DND-41 (cell line): ENCODE measurements around the gene SCARF1.

Experiments
- ATAC-seq: fragments of 200-7000 bp; cut with Tn5 transposase; 3 replicates; pipeline ENCODE4 v1.9.1; 2021; ENCODE audit warnings: low read depth; ENCODE audit not compliant: insufficient read depth
- DNase-seq: peaks from one replicate; pipeline ENCODE4 v3.0.0-alpha.2; 2020
- H2AFZ ChIP-seq: 2 replicates; pipeline ENCODE4 v1.6.0; 2012; ENCODE audit warnings: low read depth, low read length
- H3K27ac ChIP-seq: 2 replicates; pipeline ENCODE4 v1.5.1; 2012; ENCODE audit warnings: low read length, inconsistent platforms
- H3K27me3 ChIP-seq: fragments of 200-600 bp; sonication (generic); 2 replicates; pipeline ENCODE4 v1.6.0; 2012; ENCODE audit warnings: low read length, mild to moderate bottlenecking, inconsistent platforms; ENCODE audit not compliant: insufficient read depth, poor library complexity
- H3K36me3 ChIP-seq: 2 replicates; pipeline ENCODE4 v1.5.1; 2012; ENCODE audit warnings: low read length, inconsistent platforms; ENCODE audit not compliant: insufficient read depth
- H3K4me1 ChIP-seq: 2 replicates; pipeline ENCODE4 v1.5.1; 2012; ENCODE audit warnings: mild to moderate bottlenecking, low read length; ENCODE audit not compliant: insufficient read depth
- H3K4me2 ChIP-seq: 2 replicates; pipeline ENCODE4 v1.6.0; 2012; ENCODE audit warnings: mild to moderate bottlenecking, moderate library complexity, low read length, inconsistent platforms; ENCODE audit not compliant: insufficient read depth
- H3K4me3 ChIP-seq, 2 experiments: fragments of 200-600 bp in 1 of 2; shearing (Covaris generic) in 1 of 2; 2 replicates each; pipeline ENCODE4 v1.5.1; 2012 to 2016; ENCODE audit warnings: inconsistent platforms in 2 of 2, low read length in 2 of 2, mild to moderate bottlenecking in 2 of 2, low read depth in 1 of 2, moderate library complexity in 1 of 2
- H3K79me2 ChIP-seq: 2 replicates; pipeline ENCODE4 v1.6.0; 2012; ENCODE audit warnings: low read length, inconsistent platforms; ENCODE audit not compliant: insufficient read depth
- H3K9ac ChIP-seq: 2 replicates; pipeline ENCODE4 v1.6.0; 2012; ENCODE audit warnings: low read depth, mild to moderate bottlenecking, inconsistent platforms, low read length, moderate library complexity
- H3K9me3 ChIP-seq: 2 replicates; pipeline ENCODE4 v1.5.1; 2012; ENCODE audit warnings: low read length, moderate library complexity, mild to moderate bottlenecking, inconsistent platforms; ENCODE audit not compliant: insufficient read depth, severe bottlenecking
- H4K20me1 ChIP-seq: 2 replicates; pipeline ENCODE4 v1.6.0; 2012; ENCODE audit warnings: low read length; ENCODE audit not compliant: insufficient read depth
- EZH2 ChIP-seq: IDR thresholded peaks from 3 replicates; pipeline ENCODE4 v1.6.1; 2012; ENCODE audit warnings: borderline replicate concordance, low read depth, mild to moderate bottlenecking, moderate library complexity, low read length, inconsistent platforms; ENCODE audit not compliant: severe bottlenecking
- TF ChIP-seq, protein P1 (sequence below): IDR thresholded peaks from 2 replicates; pipeline ENCODE4 v1.5.1; 2012; ENCODE audit warnings: borderline replicate concordance, low read length, moderate library complexity, mild to moderate bottlenecking; ENCODE audit not compliant: poor library complexity, severe bottlenecking; ENCODE audit errors: extremely low read depth

Gene SCARF1

DNA sequence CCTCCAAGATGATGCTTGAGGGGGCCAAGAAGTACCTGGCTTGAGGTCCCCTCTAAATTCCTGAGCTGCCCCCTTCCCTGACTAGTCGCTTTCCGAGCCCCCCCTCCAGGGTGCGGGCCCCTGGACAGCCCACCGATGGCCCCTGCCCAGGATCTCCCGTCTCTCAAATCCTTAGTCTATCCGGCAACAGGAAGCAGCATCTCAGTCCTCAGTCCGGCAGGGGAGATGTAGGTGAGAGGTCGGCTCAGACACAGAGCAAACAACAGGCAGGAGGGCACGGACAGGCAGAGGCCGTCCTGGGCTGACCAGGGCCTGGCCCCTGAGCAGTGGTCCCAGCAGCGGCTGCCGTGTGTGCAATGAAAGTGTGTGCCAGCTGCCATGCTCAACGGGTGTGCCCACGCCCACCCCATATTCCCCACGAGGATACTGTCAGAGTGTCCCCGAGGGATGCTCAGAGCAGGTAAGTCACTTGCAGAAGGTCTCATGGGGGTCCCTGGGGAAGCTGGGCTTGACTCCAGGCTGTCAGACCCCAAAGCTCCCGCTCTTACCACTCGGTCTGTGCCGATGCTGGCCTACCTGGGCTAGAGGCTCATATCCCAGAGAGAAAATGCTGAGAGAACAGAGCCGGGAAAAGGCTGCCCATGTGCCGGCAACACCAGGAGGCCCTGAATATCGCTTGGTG, 24.1 kb downstream of the SCARF1 start:
- H2AFZ ChIP-seq: no peak overlapping the region
- H3K4me2 ChIP-seq: no peak overlapping the region
- ATAC-seq: no peak
- H3K79me2 ChIP-seq: peaks cover 52% of the 10 kb centered on the region
- peak overlapping the region; percentile 35 for H3K27ac ChIP-seq
- no peaks in the 10 kb centered on the region for H3K27me3 ChIP-seq
- no peak overlapping the region for H3K9ac ChIP-seq
- no peak overlapping the region for H3K4me3 ChIP-seq
- peaks cover 16% of the 10 kb centered on the region for H3K4me1 ChIP-seq
- TF ChIP-seq EZH2: no peak
- TF ChIP-seq, protein P1, sequence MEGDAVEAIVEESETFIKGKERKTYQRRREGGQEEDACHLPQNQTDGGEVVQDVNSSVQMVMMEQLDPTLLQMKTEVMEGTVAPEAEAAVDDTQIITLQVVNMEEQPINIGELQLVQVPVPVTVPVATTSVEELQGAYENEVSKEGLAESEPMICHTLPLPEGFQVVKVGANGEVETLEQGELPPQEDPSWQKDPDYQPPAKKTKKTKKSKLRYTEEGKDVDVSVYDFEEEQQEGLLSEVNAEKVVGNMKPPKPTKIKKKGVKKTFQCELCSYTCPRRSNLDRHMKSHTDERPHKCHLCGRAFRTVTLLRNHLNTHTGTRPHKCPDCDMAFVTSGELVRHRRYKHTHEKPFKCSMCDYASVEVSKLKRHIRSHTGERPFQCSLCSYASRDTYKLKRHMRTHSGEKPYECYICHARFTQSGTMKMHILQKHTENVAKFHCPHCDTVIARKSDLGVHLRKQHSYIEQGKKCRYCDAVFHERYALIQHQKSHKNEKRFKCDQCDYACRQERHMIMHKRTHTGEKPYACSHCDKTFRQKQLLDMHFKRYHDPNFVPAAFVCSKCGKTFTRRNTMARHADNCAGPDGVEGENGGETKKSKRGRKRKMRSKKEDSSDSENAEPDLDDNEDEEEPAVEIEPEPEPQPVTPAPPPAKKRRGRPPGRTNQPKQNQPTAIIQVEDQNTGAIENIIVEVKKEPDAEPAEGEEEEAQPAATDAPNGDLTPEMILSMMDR: no peak
- DNase-seq: no peak
- H3K36me3 ChIP-seq: peaks cover 61% of the 10 kb centered on the region
- H3K9me3 ChIP-seq: no peaks in the 10 kb centered on the region
- no peaks in the 10 kb centered on the region for H4K20me1 ChIP-seq

DNA sequence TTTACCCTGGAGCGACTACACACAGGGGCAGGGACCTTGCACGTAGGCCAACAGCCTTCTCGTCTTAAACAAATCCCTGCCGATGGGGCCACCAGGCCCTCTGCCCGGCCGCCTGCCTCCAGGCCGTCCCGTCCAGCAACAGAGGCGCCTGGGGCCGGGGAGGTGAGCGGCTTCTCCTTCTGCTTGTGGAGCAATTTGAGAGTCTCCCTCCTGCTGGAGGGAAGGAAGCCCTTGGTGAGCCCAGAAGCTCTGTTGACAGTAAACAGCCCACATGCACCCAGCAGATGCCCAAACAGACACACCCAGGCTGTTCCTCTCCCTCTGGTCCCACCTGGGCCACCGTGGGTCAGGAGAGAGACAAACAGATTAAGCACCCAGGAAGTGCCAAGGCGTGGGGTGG, 25.0 kb downstream of the SCARF1 start:
- Histone ChIP-seq H3K79me2 (peaks cover 43% of the 10 kb centered on the region), H3K4me2 (no peak overlapping the region), H4K20me1 (no peaks in the 10 kb centered on the region), H3K4me1 (peaks cover 7% of the 10 kb centered on the region; the same call in 1 of the 2 replicates), H3K27me3 (no peaks in the 10 kb centered on the region), H3K4me3 (no peak overlapping the region), H3K9ac (no peak overlapping the region), H2AFZ (no peak overlapping the region), H3K9me3 (no peaks in the 10 kb centered on the region), H3K27ac (peak overlapping the region; percentile 35), H3K36me3 (peaks cover 62% of the 10 kb centered on the region)
- ATAC-seq: no peak
- TF ChIP-seq EZH2: no peak
- TF ChIP-seq, protein P1: no peak
- DNase-seq: no peak

DNA sequence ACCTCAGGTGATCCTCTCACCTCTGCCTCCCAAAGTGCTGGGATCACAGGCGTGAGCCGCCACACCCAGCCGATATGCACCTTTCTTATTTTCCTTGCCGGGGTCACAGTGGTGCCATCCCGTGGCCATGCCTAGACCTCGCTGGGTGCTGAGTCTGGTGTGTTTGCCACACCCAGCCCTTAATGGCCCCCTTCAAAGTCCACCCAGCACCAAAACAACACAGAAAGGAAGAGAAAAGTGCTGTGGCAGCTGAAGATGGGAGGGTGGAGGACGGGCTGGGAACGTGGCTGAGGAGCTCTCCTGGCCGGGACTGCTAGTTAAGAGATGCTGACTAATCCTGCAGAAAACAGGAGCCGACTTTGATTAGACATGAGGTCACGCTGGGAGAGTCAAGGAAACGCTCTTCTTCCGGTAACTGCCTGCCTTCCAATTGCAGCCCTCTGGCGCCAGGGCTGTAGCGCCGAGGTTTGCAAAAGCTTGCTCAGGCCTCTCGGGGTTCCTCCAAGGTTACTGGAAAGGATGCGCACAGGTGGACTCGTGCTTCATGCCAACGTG, 27.8 kb downstream of the SCARF1 start:
- H3K4me2 ChIP-seq: no peak overlapping the region
- no peaks in the 10 kb centered on the region for H3K4me1 ChIP-seq

DNA sequence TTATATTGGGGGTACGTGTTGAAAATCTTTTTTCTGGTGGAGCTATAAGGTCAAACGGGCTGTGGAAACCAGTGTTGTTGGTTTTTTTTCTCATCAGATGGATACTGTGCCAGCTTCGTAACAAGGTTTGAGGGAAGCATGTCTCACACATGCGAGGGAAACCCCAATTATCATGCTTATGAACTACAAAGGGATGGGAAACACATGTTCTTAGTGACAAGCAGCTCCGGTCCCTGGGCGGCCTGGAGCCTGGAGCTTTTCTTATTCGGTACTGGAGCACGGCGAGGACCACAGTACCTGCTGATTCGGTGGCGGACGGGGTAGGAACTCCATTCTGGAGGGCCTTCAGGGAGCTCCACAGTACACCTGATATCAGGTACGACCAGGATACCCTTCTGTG, 29.4 kb downstream of the SCARF1 start:
- Histone ChIP-seq H3K4me1 (no peaks in the 10 kb centered on the region), H3K9me3 (no peaks in the 10 kb centered on the region), H3K79me2 (peaks cover 17% of the 10 kb centered on the region), H2AFZ (no peak overlapping the region), H4K20me1 (no peaks in the 10 kb centered on the region), H3K27me3 (no peaks in the 10 kb centered on the region), H3K9ac (no peak overlapping the region), H3K4me2 (no peak overlapping the region), H3K36me3 (peaks cover 77% of the 10 kb centered on the region), H3K27ac (no peak overlapping the region), H3K4me3 (no peak overlapping the region)
- DNase-seq (no peak), ATAC-seq (no peak)
- no peak for TF ChIP-seq EZH2
- TF ChIP-seq, protein P1: no peak

More for the DNA sequence above, 27.8 kb downstream of the SCARF1 start:
- Histone ChIP-seq H3K36me3 (peaks cover 70% of the 10 kb centered on the region), H3K9ac (no peak overlapping the region), H4K20me1 (no peaks in the 10 kb centered on the region), H3K27me3 (no peaks in the 10 kb centered on the region), H3K4me3 (no peak overlapping the region), H2AFZ (no peak overlapping the region), H3K27ac (peak overlapping the region; percentile 36), H3K79me2 (peaks cover 23% of the 10 kb centered on the region), H3K9me3 (no peaks in the 10 kb centered on the region)
- ATAC-seq (no peak), DNase-seq (no peak)
- TF ChIP-seq EZH2: no peak
